ENCODE results near the gene BRWD1.

BRWD1 gene

DNA sequence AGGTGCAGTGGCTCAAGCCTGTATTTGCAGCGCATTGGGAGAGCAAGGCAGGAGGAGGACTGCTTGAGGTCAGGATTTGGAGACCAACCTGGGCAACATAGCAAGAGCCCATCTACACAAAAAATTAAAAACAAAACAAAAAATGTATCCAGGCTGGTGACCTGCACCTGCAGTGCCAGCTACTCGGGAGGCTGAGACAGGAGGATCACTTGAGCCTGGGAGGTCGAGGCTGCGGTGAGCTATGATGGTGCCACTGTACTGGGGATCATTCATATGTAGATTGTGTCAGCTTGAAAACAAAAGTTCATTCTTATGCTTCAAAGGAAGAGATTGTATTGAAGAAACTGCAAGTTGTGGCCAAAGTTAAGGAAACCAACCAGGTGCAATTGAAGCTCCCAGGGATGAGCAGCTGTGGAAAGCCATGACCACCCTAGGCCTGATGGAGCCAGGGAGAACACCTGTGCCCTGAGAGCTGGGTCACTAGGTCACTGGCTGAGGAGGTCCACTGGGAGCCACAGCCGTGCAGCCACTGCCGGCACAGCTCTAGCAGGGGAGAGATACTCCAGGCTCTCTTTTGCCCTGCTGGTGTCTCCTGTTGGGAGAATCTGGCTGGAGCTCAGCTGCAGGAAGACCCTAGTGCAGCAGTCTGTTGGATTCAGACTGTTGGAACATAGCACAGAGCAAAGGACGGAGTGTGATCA lies 13.3 kb upstream of the BRWD1 start:
- DNase-seq = no peak

DNA sequence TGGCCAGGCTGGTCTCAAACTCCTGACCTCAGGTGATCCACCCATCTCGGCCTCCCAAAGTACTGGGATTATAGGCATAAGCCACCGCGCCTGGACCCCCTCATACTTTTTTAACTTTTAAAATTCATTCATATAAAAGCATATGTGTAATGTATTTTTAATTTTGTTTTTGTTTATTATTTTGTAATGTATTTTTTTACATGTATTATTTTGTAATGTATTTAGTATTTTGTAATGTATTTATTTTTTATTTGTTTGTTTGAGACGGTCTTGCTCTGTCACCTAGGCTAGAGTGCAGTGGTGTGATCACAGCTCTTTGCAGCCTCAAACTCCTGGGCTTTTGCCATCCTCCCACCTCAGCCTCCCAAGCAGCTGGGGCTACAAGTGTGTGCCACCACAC lies 12.0 kb upstream of the BRWD1 start:
- DNase-seq = no peak

DNA sequence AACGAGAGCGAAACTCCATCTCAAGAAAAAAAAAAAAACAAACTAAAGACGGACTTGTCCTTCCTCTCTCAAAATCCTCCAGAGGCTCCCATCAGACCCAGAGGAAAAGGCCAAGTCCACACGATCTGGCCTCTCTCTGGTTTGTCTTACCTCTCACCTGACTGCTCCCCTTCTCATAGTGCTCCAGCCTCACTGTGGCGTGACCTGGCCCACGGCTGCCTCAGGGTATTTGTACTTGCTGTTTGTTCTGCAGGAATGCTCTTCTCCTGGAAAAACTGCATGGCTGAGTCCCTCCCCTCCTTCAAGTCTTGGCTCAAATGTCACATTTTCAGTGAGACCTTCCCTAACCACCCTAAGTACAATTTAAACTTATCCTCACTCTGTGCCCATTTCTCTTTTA lies 8.0 kb upstream of the BRWD1 start:
- no peak for DNase-seq

DNA sequence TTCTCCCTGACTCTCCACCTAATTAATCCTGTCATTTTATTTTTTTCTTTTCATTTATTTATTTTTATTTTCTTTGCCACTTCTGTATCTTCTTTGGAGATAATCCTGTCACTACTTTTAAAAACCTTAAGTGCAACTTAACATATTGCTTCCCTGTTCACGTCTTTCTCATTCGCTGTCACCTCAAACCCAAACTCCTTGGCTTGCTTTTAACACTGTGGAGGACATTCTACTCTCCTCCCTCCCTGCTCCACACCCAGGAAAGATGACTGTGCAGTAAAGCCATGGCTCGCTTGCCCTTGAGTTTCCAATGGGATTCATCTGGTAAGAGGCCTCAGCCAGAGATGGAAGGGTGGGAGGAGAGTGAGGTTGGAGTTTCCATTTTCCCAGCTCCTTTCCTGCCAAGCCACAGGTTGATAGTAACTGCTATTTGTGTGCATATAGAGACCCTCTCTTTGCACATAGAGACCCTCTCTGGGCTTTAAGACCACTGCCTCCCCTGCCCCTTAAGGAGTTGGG lies 6.4 kb upstream of the BRWD1 start:
- no peak for DNase-seq

GRCh38 chr21:39319251-39319756 lies 5.9 kb upstream of the BRWD1 start:
- no peak for DNase-seq

DNA sequence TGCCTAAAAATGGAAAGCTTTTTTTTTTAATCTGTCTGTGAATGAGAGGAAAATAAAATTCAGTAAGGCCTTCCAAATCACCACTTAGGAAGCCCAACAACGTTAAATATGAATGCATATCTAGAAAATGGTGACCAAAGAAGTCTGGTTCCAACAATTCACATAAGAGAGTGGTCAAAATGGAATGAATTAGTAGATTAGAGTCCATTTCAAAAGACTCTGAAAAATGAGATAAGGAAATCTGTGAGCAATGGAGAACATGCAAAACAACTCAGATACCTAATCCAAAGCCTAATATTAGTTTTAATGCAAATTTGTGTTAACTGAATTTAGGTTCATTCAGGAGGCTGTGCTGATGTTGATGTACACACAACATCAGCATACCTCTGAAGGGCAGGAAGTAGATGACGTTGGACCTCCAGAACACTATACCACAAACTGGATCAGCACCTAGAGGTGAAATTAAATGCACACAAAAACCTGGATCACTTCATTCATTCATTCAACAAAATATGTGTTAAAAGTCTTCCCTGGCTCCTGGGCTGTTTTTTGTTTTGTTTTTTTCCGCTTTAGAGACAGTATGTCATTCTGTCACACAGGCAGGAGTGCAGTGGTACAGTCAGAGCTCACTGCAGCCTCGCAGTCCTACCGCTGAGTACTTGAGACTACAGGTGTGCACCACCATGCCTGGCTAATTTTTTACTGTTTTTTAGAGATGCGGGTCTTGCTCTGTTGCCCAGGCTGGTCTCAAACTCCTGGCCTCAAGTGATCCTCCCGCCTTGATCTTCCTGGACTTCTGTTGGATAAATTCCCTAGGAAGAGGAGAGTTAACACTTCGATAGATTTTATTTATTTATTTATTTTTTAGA lies 4.9 kb upstream of the BRWD1 start:
- DNase-seq = no peak

DNA sequence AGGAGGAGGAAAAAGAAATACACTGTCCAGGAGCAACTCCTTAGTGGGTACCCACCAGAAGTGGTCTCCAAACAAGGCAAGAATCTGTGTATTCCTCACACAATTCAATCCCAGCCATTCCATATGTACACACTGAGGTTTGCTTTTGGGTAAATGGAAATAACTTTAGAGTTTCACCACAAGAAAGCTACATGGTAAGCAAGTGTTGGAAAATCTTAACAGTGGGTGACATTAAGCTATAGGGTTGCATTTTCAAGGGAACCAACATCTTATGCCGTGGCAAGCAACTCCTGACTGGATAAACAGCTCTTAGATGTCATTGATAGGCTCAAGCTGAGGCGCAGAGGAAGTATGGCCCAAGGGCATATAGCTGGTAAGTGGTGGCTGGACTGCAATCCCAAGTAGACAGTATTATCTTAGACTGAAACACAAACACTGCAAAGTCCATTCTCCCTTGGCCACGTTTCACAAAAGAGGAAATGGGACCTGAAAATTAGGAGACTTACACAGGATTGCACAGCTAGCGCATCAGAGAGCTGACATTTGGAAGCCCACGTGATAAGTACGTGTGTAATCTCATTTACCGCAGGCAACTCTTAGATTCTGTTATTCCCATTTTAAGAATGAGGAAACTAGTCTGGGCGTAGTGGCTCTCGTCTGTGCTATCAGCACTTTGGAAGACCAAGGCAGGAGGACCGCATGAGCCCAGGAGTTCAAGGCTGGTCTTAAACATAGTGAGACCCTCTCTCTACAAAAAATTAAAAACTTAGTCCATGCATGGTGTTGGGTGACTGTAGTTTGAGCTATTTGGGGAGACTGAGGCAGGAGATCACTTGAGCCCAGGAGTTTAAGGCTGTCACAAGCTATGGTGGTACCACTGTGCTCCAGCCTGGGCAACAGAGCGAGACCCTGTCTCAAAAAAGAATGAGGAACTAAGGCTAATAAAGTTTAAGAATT lies 4.0 kb upstream of the BRWD1 start:
- no peak for DNase-seq

DNA sequence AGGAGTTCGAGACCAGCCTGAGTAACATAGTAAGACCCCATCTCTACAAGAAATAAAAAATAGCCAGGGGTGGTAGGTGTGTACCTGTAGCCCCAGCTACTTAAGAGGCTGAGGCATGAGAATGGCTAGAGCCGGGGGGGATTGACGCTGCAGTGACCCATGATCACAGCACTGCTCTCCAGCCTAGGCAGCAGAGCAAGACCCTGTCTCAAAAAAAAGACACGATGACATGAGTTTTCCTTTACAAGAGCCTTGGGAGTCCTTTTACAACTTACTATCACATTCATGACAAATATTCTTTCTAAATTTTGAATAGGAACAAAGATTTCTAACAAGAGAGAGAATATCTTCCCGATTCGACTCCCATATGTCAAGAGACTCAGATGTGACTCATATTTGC lies 3.3 kb upstream of the BRWD1 start:
- no peak for DNase-seq

GRCh38 chr21:39315603-39316445 lies 2.4 kb upstream of the BRWD1 start:
- DNase-seq = peak; percentile 81

GRCh38 chr21:39314143-39315027 lies 953 bp upstream of the BRWD1 start:
- DNase-seq = peak; percentile 85

GRCh38 chr21:39313042-39313570 lies 326 bp downstream of the BRWD1 start:
- peak; percentile 14 for DNase-seq

DNA sequence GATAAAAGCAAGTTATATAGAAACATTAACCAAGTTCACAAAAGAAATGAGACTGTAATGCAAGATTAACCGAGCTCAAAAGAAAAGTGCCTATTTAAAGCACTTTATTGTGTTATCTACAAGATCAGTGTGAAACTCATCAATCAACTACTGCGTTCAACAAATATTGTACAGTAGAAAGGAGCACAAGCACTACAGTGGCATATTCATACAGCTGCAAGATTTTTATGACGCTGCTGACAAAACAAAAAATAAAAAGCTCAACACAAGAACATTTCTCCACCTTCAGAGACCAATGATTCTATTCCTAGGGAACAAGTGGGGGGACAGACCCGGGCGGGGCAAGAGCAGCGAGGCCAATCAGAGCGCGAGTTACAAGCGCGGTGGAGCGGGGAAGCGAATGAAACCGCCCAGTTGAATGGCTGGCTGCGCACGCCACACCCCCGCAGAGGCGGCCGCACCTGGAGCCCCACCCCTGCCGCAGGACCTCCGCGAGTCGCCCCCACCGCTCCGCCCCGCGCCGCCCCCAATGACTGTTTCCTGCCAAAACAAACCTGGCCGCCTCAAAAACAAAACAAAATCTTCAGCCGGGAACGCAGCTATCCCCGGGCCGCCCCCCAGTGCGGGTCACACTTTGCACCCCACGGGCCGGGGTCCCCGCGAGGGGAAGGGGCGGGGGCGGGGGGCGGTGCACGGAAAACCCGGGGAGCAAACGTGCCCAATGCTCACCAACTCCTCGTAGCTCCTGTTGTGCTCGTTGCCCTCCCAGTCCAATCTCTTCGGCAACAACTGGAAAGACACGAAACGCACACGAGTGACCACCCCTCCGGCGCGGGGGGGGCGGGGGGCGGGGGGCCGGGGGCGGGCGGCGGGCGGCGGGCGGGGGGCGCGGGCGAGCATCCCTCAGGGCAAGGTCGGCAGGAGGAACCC lies 1.1 kb downstream of the BRWD1 start:
- DNase-seq = peak; percentile 93

DNA sequence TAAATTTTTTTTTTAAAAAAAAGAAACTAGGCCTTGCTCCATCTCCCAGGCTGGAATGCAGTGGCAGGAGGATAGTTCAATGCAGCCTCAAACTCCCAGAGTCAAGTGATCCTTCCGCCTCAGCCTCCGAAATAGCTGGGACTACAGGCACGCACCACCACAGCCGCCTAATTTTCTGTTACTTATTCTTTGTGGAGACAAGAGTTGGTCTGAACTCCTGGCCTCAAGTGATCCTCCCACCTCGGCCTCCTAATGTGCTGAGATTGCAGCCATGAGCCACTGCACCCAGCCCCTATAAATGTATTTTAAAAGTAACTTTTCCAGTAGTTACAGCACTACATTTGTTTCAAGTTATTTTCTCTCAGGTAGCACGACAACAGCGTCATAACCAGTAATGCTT lies 2.3 kb downstream of the BRWD1 start:
- no peak for DNase-seq

- no peak for DNase-seq
Measured at GRCh38 chr21:39307466-39307865, 6.0 kb downstream of the BRWD1 start.

GRCh38 chr21:39300587-39300986 lies 12.8 kb downstream of the BRWD1 start:
- DNase-seq = no peak

DNA sequence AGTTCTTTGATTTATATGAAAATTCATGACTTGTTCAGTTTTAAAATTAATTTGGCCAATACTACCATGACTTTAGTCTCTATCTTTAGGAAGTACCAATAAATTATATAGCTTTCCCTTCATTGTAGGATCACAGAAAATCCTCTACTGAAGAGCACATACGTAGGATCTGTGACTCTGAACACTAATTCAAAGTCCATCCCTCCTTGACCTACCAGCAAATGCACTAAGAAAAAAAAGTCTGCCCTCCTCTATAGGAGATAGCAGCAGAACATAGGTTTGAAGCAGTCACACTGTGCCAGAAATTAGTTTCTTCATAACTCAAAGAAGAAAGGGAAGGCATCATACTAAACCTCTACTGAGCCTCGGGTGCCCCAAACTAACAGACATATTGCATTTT lies 16.5 kb downstream of the BRWD1 start:
- DNase-seq = no peak

DNA sequence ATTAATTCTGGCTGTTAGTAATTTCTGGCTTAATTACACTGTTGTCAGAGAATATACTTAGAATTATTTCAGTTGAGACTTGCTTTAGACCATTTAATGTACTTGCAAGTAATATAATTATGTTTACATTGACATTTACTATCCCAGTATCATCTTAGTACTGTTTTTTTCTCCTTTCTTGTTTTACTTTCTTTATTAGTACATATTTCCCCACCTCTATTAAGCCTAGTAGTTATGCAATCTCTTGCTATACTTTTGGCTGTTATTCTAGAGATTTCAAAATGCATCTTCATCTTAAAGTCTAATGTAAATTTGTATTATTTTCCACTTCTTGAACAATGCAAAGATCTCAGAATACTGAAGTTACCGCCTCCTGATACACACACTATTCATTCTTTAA lies 24.4 kb downstream of the BRWD1 start:
- no peak for DNase-seq

DNA sequence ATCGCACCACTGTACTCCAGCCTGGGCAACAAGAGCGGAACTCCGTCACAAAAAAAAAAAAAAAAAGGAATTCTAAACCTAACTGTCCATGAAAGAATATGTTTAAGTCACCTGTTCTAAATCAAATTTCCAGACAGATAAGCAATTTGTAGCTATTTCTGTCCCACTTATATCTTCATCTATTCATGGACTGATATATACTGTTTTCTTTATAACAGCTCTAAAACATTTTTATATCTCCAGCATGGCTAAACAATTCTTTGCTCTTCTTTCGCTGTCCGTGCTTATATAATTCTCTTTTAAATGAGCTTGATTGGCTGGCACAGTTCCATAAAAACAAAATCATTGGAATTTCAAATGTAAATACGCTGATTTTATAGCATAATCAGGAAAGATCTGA lies 30.5 kb downstream of the BRWD1 start:
- DNase-seq = no peak

- no peak for DNase-seq
Measured at GRCh38 chr21:39281853-39282252, 31.6 kb downstream of the BRWD1 start.
